HG03039 (cell line): ENCODE results near the gene PPM1F.

Experiments
- ATAC-seq: cut with Tn5 transposase; IDR thresholded peaks from one replicate; pipeline ENCODE4 v1.9.1; 2021; ENCODE audit warnings: mild to moderate bottlenecking, moderate library complexity; ENCODE audit not compliant: unreplicated experiment

The PPM1F gene

DNA sequence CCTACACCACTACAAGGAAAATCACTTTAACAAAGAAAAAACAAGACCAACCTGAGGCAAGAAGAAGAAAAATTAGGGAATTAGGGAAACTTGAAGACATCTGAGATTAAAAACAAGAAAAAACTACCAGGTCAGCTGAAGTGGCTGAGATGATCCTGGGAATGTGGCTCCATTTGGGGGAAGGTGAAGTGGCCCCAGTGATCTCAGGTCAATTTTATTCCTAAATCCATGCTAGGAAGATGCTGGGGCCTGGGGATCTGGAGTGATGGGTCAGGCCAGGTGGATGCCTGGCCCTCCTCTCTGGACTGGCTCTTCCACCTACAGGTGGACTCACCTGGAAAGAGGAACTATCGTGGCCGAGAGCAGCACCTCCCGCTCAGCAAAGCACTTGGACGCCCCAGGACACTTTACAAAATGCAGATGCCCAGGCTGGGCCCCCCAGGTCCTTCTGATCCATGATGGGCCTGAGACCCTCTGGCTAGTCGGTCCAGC, 23.3 kb upstream of the PPM1F start:
- no peak for ATAC-seq

DNA sequence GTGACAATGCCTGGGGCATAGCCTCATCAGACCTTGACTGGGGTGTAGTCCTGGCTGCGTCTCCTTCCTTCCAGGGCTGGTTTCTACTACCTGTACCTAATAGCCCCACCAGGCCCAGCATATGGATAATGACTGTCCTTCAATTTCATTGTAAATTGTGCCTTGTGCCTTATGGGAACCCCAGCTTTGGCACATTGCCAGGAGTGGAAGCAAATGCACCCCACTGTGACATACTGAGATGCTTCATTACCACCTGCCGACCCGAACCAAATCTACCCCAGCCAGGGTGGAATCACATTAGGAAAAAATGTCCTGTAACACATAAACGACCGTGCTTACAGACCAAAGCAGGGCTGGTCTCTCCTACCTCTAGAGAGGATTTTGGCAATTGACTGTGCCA, 22.6 kb upstream of the PPM1F start:
- ATAC-seq, result no peak

DNA sequence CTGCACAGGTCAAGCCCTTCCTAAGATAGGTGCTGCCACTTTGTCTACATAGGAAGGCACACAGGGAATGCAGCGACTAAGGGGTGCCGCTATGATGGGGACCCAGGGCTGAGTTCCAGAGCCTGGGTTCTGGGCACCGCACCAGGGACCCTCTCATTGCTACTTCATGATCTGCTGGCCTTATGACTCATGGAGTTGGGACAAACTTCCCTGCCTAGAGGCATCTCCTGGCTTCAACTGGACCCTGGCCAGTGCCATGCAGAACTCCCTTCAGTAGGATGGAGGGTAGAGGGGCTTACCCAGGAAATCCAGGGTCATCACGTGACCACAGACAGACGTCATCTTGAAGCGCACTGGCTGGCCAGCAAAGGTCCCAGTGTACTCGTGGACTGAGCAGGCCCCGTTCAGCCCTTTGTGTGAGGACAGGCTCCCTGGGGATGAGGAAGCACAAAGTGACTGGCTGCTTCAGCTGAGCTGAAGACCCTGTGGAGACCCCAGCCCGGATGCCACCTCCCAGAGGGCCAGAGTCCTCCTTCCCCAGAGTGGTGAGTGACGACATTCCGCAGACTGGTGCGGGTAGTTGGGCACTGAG, 21.5 kb upstream of the PPM1F start:
- ATAC-seq, result no peak

DNA sequence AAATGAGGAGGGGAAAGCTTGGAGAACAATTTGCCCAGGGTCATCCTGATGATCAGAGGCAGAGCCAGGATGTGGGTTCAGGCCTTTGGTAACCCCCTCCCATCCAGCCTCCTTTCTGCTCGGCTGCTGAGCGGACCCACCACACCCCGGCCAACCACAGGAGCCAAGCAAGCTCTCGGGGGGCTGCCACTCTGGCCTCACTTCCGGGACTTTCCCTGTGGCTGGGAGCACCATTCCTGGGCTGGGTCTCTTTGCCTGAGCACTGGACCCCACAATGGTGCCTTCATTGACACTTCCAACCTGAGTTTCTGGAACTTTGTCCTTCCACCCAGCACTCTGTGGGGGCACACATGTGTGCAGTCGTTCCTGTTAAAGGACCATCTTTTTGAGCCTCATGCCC, 20.2 kb upstream of the PPM1F start:
- ATAC-seq, result no peak

DNA sequence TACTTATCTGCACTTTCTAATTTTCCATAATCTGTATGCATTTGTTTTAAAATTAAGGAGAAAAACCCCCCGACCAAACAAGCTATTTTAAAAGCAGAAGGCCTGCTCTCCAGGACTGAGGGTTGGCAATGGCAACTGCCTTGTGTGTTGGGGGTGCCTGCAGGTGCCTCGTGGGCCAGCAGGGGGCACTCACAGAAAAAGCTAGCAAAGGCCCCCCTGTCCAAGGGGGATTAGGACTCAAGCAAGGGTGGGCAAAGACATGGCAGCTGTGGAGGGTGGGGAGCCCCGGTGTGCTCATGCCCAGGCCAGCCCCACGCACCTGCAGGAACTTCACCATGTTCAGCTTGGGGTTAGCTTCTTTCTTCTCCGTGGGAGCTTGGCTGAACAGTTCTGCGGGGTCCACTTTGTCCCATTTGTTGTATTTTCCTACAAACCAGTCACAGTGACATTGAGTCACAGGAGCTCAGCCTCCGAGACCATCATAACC, 19.7 kb upstream of the PPM1F start:
- ATAC-seq, result no peak

DNA sequence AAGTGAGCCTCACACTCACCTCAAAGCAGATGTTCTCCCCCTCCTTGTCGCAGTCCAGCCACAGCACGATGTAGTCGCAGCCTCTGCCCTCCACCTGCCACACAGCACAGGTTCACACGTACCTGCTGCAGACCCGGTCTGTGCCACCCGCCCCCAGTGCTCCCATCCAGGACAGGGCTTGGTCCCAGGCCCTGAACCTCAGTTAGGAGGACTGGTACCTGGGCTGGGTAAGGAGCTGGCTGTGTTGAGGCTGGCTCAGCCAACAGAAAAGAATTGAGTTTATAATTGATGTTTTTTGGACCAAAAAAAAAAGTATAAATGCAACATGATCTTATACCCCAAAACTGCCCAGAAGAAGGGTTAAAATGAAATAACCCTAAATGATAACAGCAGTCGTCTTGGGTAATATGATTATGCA, 19.2 kb upstream of the PPM1F start:
- no peak for ATAC-seq

DNA sequence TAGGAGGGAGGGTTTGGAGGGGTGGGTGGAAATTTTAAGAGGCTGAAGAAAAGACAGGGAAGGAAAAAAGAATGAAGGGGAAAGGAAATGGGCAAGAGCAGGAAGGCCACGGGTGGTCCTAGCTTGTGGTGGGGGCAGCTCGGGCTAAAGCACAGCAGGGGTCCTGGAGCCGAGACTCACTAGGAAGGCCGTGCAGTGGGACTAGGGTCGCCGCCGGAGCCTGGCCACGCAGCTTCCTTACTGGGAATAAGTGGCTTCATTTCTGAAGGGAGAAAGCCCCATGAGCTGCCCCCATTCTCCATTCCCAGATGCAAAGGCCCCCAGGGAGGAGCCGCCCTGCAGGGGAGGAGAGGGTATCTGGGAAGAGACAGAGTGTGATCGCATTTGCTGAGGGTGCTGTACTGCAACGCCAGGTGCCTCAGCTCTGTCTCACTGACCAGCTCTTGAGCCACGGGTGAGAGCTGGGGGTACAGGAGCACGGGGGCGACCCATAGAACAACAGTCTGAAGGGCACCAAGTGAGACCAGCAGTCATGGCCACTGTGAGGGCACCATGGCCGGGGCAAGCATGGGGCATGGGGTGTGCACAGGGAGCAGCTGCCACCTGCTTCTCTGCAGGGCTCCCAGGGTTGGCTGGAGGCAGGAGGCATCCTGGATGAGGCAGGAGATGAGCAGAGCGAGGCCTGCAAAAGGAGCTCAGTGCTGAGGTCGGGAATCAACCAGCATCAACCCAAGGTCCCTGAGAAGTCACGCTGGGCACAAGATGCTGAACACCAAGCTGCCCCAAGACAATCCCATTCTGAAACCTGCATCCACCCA, 18.4 kb upstream of the PPM1F start:
- no peak for ATAC-seq

DNA sequence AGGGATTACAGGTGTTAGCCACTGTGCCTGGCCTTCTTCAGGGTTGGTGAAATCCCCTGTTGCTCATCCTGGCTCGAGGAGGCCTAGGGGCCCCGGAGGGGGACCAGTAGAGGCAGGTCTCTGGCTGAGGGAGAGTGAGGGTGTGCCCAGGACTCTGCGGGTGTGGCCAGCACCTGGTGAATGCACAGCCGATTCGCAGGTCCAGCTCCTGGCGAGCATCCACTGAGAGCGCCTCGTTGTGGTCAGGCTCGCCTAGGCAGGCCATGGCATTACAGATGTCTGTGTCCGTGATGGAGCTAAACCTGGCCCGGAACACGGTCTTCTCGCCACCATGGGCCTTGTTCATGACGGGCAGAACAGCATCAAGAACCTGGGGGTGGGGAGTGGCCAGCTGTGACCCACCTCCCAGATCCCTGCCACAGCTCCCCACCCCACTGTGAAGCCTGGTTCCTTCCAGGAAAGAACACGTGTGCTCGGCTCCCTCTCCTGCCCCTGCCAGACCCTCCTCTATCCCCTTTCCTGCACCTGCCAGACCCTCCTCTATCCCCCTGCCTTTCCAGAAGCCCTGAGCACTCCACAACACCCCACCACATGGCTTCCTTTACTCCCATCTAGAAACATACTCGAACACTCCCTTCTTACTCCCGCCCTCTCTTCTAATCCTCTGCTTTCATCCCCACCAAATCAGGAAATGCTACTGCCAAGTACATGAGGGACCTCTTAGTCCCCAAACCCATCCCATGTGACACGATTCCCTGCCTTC, 17.6 kb upstream of the PPM1F start:
- no peak for ATAC-seq

DNA sequence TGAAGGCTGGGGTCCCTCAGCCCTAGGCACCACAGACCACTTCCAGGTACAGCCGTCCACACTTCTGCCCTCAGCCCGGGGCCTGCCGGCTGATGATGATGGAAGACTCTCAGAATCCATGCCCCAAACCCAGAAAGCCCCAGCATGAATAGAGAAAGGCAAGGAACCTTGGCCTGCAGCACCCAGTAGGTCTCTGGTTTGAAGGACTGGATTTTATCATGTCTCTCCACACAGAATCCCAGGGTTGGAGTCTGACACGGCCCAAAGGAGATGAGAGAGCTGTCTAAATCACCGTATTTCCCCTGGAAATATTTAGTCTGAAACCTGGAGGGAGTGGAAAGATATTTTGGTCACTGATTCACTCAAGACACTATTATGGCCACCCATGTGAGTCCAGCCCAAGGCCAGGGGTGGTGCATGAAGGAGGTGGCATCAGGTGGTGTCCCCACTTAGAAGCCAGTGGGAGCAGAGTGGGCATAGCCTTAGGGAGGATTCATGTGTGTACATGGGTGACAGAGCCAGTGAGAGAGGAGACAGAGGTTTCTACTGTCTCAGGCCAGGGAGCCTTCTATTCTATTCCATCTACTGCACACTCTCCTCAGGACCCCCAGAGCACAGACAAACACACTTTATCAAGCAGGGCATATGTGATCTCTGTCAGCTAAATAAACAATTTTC, 15.9 kb upstream of the PPM1F start:
- no peak for ATAC-seq

DNA sequence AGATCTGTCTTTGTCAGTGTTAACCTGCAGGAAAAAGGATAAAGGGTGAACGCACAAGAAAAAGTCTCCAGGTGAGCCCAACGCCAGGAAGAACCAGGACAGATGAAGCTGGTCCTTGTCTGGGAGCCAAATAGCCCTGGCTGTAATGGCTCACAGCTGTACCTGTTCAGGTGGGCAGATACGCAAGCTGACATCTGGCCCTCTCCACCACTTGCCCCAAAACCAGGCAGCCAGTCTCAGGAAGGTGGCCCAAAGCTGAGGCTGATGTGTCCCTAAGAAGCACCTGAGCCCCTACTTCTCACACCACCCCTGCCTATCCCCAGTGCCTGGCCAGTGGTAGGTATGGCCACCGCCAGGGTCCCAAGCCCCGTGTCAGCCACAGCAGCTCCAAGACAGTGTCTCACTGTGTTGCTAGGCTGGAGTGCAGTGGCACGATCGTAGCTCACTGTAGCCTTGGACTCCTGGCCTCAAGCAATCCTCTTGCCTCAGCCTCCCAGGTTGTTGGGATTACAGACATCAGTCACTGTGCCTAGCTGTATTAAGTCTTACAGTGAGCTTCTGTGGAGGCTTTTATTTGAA, 15.1 kb upstream of the PPM1F start:
- no peak for ATAC-seq

DNA sequence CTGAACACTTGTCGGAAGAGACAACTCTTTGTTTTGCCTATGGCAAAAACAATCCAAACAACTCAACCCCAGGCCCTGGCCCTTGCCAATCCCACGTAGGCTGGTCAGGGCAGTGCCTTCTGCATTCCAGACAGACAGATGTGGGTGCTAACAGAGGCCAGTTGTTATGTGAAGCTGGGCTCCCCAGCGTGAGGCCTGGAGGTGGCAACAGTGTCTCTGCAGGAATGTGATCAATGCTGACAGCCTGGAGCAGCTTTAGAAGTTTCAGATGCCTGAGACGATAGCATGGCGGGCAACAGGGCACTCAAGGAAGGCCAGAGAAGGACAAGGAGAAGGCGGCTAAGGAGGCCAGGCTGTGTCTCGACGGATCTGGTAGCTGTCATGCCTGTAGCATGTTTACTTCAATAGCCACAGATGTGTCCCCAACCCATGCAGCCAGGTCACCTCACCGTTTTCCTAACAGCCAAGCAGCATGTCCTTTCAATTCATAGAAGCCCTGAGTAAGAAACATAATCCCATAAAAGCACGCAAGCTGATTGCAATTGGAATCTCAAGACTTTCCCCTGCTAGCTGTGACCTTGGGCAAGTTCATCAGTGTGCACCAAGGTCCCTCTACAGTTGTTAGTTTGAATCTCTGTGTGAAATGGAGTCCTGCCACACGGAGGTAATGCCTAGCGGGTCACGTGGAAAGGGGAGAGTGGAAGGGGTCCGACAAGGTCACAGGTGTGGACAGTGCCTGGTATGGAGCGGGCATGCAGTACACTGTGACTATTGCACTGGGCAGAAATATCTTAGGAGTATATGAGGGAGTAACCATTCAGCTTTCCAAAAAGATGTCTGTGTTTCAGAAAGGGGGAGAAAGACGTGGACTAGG, 14.2 kb upstream of the PPM1F start:
- no peak for ATAC-seq

DNA sequence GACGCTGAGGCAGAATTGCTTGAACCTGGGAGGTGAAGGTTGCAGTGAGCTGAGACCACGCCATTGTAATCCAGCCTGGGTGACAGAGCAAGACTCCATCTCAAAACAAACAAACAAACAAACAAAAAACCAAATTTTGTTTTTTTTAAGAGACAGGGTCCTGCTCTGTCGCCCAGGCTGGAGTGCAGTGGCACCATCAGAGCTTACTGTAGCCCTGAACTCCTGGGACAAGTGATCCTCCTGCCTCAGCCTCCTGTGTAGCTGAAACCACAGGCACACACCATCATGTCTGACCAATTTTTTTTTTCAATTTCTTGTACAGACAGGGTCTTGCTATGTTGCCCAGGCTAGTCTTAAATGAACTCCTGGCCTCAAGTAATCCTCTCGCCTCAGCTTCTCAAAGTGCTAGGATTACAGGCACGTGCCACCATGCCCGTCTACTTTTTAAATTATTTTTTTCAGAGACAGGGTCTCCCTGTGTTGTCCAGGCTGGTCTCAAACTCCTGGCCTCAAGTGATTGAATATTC, 13.2 kb upstream of the PPM1F start:
- ATAC-seq, result no peak

DNA sequence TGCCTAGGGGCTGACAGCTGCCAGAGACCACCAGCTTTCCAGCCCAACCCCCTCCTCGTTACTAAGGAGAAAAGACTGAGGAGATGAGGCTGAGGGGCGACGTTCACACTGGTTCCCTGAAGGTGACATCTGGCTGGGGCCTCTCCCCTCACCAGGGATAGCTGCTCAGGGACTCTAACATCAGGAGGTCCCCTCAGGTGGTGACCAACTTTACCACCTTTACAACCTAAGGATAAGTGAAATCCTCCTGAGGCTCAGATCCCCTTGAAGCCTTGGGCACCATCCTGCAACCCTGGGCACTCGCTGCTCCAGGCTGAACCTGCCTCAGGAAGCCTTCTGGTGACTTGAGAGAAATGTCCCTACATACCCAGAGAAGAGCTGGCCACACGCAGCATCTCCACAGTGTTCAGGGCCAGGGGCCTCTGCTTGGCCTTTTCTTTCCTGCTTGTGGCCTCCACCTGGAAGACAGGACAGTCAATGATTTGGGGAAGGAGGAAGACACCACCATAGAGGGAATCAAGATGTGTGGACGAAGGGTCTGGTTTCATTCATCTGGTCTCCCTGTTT, 12.4 kb upstream of the PPM1F start:
- no peak for ATAC-seq

DNA sequence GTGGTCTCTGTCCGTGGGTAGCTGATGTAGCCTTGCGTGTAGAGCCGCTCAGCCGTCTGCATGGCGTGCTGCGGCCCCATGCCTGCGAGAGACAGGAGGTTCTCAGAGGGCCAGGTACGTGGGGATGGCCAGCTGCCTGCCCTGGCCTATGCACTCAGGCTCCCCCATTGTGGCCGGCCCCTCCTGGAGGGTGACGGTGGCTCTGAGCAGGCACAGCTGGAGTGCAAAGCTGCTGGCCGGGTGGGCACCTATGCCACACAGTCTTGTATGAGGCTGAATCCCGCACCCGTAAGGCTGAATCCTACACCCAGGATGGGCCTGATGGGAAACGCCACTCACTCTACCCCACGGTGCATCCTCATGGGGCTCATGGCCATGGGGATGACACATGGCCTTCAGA, 11.6 kb upstream of the PPM1F start:
- ATAC-seq, result no peak

DNA sequence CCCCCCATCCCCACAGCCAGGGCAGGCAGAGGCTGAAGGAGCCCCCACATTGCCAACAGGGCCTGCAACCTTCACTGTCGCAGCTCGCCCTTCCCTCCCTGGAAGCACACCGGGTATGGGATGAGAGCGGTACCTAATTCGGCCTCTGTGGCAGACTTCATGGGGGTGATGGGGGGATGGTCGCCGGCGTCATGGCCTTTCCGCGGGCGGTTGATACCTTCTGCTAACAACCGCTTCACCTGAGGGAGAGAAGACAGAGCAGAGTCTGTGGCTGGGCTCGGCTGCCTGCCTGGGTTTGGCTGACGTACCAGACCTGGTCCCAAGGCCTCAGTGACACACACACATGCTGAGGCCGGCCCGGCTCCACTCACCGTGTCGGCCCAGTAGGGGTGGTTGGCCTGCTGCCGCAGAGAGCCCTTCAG, 11.2 kb upstream of the PPM1F start:
- ATAC-seq, result no peak

DNA sequence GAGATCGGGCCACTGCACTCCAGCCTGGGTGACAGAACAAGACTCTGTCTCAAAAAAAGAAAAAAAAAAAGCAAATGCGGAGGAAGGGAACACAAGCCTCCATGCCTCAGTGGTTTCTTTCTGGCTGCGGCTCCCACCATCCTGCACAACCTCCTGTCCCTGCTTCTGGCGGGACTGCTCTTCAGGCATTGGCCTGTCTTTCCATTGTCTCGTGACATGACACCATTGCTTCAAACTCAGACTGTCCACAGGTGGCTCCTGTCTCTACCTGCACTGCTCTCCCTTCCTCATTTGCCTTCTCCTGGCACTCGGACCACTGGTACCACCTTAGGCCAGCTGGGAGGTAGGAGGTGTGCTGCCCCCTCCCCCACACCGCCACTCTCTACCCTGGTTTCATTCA, 10.6 kb upstream of the PPM1F start:
- ATAC-seq, result no peak

DNA sequence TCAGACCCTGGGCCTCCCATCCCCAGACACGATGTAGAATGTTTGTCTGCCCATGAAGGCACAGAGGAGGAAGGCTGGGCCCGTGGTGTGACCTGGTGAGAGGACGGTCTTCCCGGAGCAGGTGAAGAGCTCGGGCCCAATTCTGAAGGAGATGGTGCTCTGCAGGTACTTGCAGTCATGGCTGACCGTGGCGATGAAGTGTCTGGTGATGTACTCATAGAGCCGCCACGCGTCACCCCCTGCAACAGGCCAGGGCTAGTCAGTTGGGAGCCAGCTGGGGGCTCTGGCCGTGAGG, 10.0 kb upstream of the PPM1F start:
- ATAC-seq, result no peak

DNA sequence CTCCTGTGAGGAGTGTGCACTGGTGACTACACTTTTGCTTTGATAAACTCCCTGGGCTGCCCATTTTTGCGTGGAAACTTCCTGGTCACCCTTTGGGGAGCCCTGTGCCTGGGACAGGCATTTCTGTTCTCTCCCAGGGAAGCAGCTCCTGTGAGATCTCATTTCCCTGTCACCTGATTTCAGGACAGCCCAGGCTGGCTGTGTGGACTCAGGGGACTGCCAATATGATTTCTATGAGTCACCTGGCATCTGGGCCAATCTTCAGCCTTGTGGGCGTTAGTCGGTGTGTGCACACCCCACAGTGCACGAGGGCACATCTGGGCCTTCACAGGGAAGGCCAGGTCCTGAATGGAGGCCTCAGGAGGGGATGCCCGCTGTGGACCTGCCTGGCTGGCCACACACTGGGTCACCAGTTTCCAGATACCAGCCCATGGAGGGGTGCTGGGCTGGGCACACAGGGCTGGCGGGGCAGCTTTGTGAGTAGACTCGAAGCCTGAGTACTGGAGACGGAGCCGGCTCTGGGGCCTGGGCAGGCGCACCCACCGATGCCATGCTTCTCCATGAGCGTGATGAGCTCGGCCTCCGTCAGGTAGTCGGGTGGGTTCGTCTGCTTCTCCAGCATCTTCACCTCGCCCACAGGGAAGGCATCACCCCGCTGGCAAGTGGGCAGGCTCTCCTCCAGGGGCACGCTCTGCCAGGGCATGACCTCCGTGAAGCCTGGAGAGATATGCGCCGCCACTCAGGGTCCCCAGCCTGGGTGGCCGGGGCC, 9.4 kb upstream of the PPM1F start:
- ATAC-seq, result no peak
